ENCODE data around the gene LLGL2.

Gene LLGL2

DNA sequence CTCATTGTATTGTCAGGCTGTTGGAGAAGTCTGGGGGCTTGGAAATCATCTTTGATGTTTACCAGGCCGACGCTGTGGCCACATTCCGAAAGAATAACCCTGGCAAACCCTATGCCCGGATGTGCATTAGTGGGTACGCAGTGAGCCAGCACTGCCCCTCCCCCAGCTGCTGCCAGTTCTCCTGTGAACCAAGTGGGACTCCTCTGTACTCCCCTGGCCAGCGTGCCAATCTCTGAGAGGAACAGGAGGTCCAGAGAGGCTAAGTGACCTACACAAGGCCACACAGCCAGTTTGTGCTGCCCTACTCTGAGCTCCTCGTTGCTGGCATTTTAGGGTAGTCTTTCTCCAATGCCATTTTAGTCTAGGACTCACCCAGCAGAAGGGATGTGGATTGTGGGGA is 1.9 kb upstream of the LLGL2 start:
- no peak for FAIRE-seq

DNA sequence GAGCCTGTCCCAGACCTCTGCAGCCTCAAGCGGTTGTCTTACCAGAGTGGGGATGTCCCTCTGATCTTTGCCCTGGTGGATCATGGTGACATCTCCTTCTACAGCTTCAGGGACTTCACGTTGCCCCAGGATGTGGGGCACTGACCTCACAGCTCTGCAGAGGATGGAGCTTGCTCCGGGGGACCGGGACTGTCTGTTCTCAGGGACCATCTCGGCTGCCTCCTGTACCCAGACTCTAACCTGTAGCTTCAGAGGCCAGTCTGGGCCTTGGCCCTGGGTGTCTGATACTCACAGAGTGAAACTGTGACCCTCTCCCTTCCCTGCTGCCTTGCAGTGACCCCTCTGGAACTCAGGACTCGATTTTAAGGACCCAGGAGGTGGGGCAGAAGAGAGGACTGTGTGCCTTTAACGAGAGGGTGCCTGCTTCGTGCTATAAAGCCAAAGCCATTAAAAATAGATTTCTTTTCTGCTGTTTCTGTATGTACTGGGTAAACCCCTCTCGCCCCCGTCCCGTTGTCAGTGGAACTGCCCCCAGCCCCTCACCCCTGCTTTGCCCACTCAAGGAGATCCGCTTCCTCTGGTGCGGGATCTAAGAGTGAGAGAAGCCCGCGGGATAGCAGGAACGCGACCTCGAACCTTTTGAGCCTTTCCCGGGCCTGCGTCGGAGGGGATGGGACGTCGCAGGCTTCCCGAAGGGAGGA is 1.1 kb upstream of the LLGL2 start:
- no peak for FAIRE-seq

GRCh38 chr17:75525806-75526554 is 483 bp downstream of the LLGL2 start:
- FAIRE-seq = no peak

DNA sequence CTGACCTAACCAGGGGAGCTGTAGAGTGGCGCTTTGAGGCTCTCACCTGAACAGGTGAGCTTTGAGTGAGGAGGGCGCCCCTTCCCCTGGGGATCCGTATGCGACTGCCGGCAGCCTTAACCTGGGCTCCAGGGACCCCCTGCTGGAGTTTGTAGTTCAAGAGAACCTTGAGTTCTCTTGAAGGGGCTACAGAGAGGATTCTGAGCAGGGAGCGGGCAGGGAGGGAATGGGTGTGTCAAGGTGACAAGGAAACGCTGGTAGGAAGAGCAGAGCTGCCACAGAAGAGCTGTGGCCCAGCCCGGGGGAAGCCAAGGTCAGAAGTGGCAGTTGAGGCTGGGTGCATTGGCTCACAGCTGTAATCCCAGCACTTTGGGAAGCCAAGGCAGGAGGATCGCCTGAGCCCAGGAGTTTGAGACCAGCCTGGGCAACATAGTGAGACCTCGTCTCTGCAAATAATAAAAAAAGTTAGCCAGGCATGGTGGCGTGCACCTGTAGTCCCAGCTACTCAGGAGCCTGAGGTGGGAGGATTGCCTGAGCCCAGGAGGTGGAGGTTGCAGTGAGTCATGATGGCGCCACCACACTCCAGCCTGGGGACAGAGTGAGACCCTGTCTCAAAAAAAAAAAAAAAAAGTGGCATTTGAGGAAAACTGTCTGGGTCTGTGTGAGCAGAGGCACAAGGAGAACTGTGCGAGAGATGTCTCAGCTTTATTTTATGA is 1.2 kb downstream of the LLGL2 start:
- no peak for FAIRE-seq

DNA sequence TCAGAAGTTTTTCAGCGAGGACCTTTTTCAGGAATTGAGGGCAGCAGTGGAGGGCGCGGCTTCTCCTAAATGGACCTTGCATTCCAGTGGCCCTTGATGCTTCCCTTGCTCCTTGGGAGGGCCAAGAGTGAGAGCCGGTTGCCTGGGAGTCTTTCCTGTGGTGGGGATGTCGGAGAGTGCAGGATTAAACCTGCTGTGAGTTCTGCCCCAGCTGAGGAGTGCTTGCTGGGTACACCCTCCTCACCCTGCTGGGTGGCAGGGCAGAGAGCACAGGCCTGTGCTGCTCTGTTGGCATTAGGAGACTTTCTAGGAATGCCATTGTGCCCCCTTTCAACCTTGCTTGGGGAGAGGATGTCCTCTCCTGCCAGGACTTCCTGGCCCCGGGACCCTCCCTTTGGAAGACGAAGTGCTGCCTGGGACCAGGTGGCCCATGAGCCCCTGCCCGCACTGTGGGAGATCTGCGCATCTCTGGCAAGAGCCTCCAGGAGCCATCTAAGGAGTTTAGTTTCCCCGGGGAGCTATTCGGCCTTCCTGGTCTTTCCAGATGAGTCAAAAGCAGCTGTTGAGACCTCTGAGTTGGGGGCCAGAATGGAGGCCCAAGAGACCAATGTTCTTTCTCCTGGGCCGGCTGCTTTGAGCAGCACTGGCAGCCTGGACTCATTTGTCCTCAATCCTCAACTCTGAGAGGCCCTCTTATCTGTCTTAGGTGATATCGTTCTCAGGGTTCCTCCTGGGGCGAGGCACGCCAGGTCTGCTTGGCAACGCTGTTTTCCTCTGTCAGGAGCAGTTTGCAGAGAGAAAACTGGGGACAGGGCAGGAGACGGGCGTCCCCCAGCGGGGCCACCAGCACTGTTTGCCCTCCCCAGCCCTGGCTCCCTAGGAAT is 5.6 kb downstream of the LLGL2 start:
- FAIRE-seq = no peak

DNA sequence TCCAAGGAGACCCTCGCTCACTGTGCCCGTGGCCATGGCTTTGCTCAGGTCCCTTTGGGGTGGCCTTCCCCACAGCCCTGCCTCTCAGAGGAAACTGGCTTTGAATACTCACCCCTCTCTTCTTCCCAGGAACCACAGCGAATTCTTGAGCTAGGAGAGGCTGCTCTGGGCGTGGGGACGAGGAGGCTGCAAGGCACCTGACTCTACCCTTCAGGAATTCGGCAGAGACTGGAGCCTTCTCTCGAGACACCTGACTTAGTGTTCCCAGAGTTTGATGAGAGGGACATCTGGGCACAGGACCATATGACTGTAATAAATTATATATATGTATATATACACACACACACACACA is 6.2 kb downstream of the LLGL2 start:
- no peak for FAIRE-seq

DNA sequence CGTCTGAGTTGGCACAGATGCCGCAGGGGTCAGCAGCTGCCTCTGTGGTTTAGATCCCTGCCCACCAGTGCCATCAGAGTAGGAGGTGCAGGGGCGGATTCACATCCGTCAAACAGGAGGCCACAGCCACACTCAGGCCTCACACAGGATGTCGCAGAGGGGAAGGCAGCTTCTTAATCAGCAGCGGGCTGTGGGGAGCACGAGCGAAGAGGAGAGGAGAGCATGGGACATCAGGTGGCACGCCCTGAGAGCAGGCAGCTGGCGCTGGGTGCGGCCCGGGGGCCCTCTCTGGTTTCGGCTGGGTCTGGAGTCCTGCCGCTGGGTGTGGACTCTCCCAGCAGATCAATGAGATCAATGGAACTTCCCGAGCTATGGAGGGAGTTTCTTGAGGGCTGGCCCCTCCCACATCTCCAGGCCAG is 9.6 kb downstream of the LLGL2 start:
- FAIRE-seq = no peak

DNA sequence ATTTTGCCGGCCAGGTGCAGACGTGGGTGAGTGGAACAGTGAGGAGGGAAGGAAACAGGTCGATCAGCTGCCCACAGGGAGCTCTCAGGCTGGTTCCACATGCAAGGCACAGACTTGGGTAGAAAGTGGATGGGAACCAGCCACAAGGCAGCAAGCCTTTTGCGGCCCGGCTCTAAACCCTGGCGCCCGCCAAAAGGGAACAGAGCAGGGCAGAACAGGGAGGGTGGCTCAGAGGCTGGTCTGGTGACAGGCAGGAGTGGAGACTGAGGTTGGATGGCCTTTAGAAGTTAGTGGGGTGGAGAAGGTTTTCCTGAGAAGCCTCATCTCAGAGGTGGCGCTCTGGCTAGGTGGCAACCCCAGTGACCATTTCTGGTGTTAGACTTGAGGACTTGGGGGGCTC is 10.4 kb downstream of the LLGL2 start:
- FAIRE-seq = no peak

DNA sequence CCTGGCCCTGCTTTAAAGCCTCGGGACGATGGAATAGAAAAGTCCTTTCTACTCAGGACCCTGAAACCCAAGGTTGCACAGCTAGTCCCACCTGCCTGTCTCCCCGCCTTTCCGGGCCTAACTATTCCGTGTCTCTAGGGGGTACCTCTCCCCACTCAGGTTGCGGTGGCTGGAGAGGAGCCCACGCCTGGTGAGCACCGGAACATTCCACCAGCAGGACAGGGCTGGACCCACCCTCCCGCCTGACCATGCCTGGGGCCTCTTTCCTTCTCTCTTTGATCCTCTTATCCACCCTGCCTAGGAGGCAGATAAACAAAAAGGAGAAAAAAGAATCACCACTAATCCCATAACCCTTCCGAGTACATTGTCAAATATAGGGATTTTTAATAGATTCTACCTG is 10.9 kb downstream of the LLGL2 start:
- FAIRE-seq = no peak

- FAIRE-seq = no peak
Measured at GRCh38 chr17:75539967-75540729, 14.7 kb downstream of the LLGL2 start.

- no peak for FAIRE-seq
Measured at GRCh38 chr17:75540923-75541503, 15.5 kb downstream of the LLGL2 start.

GRCh38 chr17:75542229-75542628 is 16.7 kb downstream of the LLGL2 start:
- no peak for FAIRE-seq

DNA sequence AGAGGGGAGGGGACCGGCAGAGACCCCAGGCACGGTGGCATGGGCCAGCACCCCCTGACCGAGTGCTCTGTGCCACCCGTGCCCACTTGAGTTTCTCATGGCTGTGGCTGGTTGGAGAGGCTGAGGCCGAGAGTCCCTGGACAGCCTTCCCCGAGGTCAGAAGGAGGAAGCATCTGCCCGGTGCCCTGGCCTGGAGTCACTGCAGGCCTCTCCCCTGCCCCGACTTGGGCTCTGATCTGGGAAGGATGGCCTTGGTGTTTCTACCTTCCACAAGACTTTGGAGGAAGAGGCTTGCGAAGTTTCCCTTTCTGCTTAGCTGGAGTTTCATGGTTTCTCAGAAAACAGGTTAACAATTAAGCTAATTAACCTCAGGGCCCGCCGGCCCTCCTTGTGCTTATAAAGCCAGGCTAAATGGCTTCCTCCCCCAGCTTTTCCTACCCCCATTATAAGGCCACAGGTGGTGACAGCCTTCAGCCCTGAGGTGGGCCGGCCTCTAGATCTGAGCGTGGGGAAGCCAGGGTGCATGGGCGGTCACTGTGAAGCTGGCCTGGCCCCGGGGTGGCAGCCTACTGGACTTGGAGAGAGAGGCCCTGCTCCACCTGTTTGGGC is 17.3 kb downstream of the LLGL2 start:
- FAIRE-seq = no peak

DNA sequence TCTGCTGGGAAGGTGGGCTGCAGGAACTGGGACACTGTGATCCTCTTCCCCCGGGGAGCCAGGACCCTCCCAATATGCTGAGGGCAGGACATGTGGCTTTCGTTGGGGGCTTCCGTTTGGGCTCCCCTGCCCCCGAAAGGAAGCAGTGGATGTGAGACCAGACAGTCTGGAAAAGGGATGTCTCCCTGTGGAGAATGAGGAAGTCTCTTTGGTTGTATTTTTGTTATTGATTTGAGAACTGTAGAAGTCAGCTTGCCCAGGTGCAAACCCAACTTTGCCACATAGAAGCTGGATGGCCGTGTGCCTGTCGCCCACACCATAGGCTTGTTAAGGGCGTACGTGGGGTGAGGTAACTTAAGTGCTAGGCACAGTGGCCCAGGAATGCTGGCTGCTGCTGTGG is 18.8 kb downstream of the LLGL2 start:
- FAIRE-seq = no peak

DNA sequence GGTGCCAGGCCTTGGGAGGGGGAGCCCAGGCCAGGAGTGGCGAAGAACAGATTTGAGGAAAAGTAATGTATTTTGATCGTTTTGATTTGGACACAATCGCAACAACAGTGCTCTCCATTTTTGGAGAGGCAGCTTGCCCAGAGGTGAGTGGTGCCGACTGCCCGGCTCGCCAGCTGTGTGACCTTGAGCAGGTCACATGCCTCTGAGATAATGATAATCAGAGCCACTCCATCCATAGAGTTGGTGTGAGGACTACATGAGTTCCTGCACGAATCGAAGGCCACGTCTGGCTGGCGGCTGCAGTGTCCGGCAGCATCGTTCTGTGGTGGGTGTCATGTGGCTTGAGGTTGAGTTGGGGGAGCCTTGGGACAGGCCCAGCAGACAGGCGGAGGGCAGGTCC is 20.7 kb downstream of the LLGL2 start:
- no peak for FAIRE-seq

DNA sequence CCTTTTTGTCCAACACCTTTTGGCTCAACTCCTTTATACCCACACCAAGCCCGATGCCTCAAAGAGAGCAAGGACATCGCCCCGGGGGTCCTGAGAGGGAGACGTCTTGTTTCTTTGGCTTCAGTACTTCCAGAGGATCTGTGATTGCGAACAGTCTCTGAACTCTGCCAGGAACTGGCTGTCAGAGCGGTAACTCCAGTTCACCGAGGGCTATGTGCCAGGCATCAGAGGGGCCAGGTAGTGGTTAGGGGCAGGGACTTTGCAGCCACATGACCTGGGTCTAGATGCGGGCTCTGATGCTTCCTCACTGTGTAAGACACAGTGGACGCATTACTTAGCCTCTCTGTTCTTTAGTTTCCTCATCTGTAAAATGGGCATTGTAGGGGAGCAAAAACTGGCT is 21.6 kb downstream of the LLGL2 start:
- no peak for FAIRE-seq

DNA sequence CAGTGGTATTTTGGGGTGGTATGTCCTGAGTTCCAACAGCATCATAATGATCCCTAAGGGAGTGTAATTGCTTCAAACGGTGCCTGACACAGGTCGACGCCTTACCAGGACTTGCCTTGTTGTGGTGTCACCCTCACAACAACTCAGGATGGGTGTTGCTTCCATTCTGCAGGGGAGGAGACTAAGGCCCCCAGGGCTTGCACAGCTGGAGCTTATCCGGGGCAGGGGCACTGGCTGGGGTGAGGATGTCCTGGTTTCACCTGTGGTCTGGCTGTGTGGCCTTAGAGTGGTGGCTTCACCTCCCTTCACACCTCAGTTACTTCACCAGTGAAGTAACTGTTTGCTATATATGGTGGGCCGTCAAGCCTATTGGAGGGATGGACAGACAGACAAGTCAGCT is 23.3 kb downstream of the LLGL2 start:
- FAIRE-seq = no peak

GRCh38 chr17:75549246-75550138 is 24.0 kb downstream of the LLGL2 start:
- no peak for FAIRE-seq

DNA sequence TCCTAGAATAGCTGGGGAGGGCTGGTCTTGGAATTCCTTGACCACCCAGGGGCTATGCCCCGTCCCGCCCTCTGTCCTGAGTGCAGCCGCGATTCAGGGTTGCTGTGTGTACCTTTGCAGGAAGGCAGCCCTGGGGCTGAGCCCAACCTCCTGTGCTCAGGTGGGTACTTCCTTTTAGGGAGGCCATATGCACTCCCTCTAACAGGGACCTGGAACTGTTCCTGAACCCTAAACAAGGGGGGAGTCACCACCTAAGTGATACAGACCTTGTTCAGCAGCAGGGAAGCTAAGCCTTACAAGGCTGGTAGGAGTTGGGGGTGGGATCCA is 24.6 kb downstream of the LLGL2 start:
- FAIRE-seq = no peak

GRCh38 chr17:75551266-75551665 is 25.8 kb downstream of the LLGL2 start:
- no peak for FAIRE-seq
